ENCODE results near the gene REXO5.

GRCh38 chr16:20851601-20852000 is 45.3 kb downstream of the REXO5 start:
- TF ChIP-seq POLR2AphosphoS5 (IDR thresholded peaks at IDR 0.05) (peak; percentile 96), CTCF (IDR thresholded peaks at IDR 0.05) (peak in 2 of 4 experiments; percentile 25 to 31), POLR2A (IDR thresholded peaks at IDR 0.05) (no peak)
